ENCODE data around the gene FOXK1.
"Not testable (repeated sequence)": the region's sequence is repeated elsewhere in the genome, so short reads cannot be mapped to it uniquely, and the experiment has no call there.

The FOXK1 gene

DNA sequence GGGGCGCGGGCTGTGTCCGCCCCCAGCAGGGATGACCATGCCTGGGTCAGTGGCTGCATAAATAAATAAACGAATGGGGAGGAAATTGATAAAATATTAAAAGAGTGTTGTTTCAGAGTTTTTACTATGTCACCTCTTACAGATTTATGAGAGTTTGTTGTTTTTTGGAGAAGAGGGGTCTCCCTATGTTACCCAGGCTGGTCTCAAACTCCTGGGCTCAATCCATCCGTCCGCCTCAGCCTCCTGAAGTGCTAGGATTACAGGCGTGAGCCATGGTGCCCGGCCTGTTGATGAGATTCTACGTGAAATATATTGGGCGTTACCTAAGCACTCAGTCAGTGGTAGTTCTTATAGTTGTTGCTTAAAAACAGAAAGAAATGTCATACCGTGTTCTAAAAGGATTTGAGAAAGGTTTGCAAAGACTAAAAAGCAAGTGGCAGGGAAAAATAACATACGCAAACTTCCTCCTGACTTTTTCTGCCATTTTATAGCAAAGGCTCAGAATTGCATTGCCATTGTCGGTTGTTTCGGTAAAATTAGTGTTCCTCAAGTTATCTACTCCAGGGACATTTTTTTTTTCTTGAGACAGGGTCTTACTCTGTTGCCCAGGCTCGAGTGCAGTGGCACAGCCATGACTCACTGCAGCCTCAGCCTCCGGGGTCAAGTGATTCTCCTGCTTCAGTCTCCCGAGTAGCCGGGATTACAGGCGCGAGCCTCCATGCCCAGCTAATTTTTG, 39.5 kb upstream of the FOXK1 start:
- in situ Hi-C loops (cut with HindIII; ENCODE audit: low sequenced_read_pairs) = no loop called here
- H3K4me3 ChIP-seq (ENCODE audit: low read depth, low read length) = peak overlapping the region; percentile 52
- TF ChIP-seq, protein P1, sequence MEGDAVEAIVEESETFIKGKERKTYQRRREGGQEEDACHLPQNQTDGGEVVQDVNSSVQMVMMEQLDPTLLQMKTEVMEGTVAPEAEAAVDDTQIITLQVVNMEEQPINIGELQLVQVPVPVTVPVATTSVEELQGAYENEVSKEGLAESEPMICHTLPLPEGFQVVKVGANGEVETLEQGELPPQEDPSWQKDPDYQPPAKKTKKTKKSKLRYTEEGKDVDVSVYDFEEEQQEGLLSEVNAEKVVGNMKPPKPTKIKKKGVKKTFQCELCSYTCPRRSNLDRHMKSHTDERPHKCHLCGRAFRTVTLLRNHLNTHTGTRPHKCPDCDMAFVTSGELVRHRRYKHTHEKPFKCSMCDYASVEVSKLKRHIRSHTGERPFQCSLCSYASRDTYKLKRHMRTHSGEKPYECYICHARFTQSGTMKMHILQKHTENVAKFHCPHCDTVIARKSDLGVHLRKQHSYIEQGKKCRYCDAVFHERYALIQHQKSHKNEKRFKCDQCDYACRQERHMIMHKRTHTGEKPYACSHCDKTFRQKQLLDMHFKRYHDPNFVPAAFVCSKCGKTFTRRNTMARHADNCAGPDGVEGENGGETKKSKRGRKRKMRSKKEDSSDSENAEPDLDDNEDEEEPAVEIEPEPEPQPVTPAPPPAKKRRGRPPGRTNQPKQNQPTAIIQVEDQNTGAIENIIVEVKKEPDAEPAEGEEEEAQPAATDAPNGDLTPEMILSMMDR (IDR thresholded peaks at IDR 0.05; ENCODE audit: low read depth, low read length, missing control alignments) = no peak
- DNase-seq (ENCODE audit: low read depth) = no peak

DNA sequence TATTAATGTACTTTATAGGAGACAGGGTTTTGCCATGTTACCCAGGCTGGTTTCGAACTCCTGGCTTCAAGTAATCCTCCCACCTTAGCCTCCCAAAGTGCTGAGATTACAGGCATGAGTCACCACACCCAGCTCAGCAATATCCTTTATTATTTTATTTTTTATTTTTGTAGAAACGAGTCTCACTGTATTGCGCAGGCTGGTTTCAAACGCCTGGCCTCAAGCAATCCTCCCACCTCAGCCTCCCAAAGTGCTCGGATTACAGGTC, 39.0 kb upstream of the FOXK1 start:
- H3K4me3 ChIP-seq (ENCODE audit: low read depth, low read length); in situ Hi-C loops (cut with HindIII; ENCODE audit: low sequenced_read_pairs); DNase-seq (ENCODE audit: low read depth): not testable (repeated sequence)

DNA sequence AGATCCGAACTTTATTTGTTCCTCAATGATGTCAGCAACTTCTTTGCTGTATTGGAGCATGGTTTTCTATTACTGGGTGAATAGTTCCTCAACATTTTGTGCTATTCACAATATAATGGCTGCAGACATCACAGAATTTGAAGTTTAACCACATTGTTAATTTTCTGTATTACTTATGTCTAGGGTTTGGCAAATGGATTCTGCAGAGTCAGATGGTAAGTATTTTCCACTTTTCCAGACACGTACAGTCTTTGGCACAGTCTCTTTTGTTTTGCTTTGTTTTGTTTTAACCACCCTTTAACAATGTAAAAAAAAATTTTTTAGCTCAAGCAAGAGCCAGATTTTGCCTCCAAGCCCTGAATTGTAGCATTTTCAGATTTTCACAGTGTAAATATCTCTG, 36.8 kb upstream of the FOXK1 start:
- H3K4me3 ChIP-seq (ENCODE audit: low read depth, low read length) = no peak overlapping the region
- in situ Hi-C loops (cut with HindIII; ENCODE audit: low sequenced_read_pairs) = no loop called here
- TF ChIP-seq, protein P1 (IDR thresholded peaks at IDR 0.05; ENCODE audit: low read depth, low read length, missing control alignments) = no peak
- peak; percentile 48 for DNase-seq (ENCODE audit: low read depth)

DNA sequence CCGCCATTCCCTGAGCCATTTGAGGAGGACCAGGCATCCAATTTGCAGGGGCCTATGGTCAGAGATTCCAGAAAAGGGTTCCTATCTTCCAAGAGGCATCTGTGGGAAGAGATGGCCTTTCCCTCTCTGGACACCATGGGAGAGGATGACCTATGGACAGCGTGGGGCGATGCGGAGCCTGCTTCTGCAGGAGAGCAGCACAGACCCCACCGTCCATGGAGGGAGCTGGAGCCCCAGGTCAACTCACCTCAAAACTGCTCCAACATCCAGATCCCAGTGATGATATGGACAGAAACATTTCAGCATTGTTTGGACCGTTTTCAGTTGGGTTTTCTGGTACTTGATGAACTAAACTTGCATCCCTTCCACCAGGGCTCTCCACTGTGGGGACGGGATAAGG, 34.0 kb upstream of the FOXK1 start:
- in situ Hi-C loops (cut with HindIII; ENCODE audit: low sequenced_read_pairs) = no loop called here
- no peak overlapping the region for H3K4me3 ChIP-seq (ENCODE audit: low read depth, low read length)
- TF ChIP-seq, protein P1 (IDR thresholded peaks at IDR 0.05; ENCODE audit: low read depth, low read length, missing control alignments) = no peak
- DNase-seq (ENCODE audit: low read depth) = no peak

DNA sequence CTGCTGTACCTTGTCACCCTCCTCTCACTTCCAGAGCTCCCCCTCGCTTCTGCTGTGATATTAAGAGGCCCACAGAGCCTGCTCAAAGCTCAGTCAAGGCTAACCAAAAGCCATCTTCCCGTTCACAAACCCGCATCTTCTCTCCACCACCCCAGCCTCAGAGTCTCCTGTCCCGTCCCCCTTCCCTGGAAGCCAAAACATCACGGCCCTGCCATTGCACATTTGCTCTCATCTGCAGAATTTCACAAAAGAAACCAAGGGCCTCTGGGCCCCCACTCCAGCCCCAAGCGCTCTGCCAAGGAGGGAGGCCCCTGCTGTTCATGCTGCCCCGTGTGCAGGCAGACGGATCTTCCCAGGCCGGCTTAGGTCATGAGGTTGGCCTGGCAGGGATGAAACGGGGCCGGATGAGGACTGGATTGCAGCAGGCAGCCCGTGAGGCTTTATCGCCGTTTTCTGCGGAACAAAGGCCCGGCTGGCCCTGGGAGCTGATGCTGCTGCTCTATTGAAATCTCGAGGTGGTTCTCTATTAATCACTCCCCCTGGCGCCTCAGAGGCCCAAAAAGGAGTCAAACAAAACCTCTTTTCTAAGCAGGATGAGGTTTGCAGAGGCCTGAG, 31.6 kb upstream of the FOXK1 start:
- in situ Hi-C loops (cut with HindIII; ENCODE audit: low sequenced_read_pairs) = no loop called here
- no peak for DNase-seq (ENCODE audit: low read depth)
- TF ChIP-seq, protein P1 (IDR thresholded peaks at IDR 0.05; ENCODE audit: low read depth, low read length, missing control alignments) = peak; percentile 1
- no peak overlapping the region for H3K4me3 ChIP-seq (ENCODE audit: low read depth, low read length)

DNA sequence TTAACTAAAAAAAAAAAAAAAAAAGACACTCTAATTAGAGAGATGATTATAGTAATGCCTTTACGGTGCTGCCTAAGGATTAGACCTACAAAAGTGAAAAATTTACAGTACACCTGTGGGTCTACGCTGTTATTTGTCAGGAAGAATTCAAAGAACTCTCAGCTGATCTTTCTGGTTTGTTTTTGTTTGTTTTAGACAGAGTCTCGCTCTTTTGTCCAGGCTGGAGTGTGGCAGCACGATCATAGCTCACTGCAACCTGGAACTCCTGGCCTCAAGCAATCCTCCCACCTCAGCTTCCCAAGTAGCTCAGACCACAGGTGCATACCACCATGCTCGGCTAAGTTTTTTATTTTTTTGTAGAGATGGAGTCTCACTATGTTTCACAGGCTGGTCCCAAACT, 28.3 kb upstream of the FOXK1 start:
- no peak overlapping the region for H3K4me3 ChIP-seq (ENCODE audit: low read depth, low read length)
- DNase-seq (ENCODE audit: low read depth) = no peak
- in situ Hi-C loops (cut with HindIII; ENCODE audit: low sequenced_read_pairs) = no loop called here
- TF ChIP-seq, protein P1 (IDR thresholded peaks at IDR 0.05; ENCODE audit: low read depth, low read length, missing control alignments) = no peak

DNA sequence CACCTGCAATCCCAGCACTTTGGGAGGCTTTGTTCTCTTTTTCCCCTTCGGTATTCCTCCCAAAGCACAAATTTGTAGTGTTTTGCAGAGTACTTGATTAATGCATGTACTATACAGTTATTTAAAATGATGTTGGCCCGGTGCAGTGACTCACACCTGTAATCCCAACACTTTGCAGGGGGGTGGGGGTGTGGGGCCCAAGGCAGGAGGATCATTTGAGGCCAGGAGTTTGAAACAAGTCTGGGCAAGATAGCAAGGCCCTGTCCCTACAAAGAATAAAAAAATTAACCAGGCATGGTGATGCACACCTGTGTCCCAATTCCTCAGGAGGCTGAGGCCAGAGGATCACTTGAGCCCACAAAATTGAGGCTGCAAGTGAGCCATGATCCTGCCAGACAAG, 26.8 kb upstream of the FOXK1 start:
- no peak for DNase-seq (ENCODE audit: low read depth)
- no peak overlapping the region for H3K4me3 ChIP-seq (ENCODE audit: low read depth, low read length)
- in situ Hi-C loops (cut with HindIII; ENCODE audit: low sequenced_read_pairs) = no loop called here
- TF ChIP-seq, protein P1 (IDR thresholded peaks at IDR 0.05; ENCODE audit: low read depth, low read length, missing control alignments) = no peak

All from astrocyte of the cerebellum (primary cell).